SK-N-SH treated with all-trans-retinoic acid at 6 μM for 48 hours (cell line): Measurements from ENCODE around the gene PMPCA.

ENCODE experiments used
- ATAC-seq: fragments of 200-7000 bp; cut with Tn5 transposase; 3 replicates; pipeline ENCODE4 v1.9.1; 2020; ENCODE audit warnings: mild to moderate bottlenecking, moderate library complexity
- ARNTL ChIP-seq: fragments of 450-650 bp; formaldehyde crosslinking; IDR thresholded peaks from 2 replicates; pipeline ENCODE4 v1.5.0; 2020; ENCODE audit warnings: low read depth, mild to moderate bottlenecking, moderate library complexity, borderline replicate concordance
- BACH2 ChIP-seq: fragments of 250-450 bp; sonication (Bioruptor Pico); IDR thresholded peaks from 2 replicates; pipeline ENCODE4 v1.9.0; 2021; ENCODE audit warnings: mild to moderate bottlenecking, borderline replicate concordance
- CREB5 ChIP-seq: fragments of 250-450 bp; sonication (Bioruptor Pico); IDR thresholded peaks from 2 replicates; pipeline ENCODE4 v1.5.1; 2020; ENCODE audit warnings: low read depth, mild to moderate bottlenecking, moderate library complexity
- CSDC2 ChIP-seq: fragments of 250-450 bp; sonication (Bioruptor Pico); IDR thresholded peaks from 2 replicates; pipeline ENCODE4 v1.5.0; 2020; ENCODE audit warnings: mild to moderate bottlenecking, moderate library complexity
- CSRNP3 ChIP-seq: fragments of 250-450 bp; sonication (Bioruptor Pico); IDR thresholded peaks from 2 replicates; pipeline ENCODE4 v1.5.1; 2021; ENCODE audit warnings: mild to moderate bottlenecking, moderate library complexity
- ESRRG ChIP-seq: fragments of 250-450 bp; sonication (Bioruptor Pico); IDR thresholded peaks from 2 replicates; pipeline ENCODE4 v1.6.1; 2021; ENCODE audit warnings: mild to moderate bottlenecking
- GLIS3 ChIP-seq: fragments of 250-450 bp; sonication (Bioruptor Pico); IDR thresholded peaks from 2 replicates; pipeline ENCODE4 v1.5.0; 2020; ENCODE audit warnings: mild to moderate bottlenecking, moderate library complexity
- ISL1 ChIP-seq: fragments of 250-450 bp; sonication (Bioruptor Pico); IDR thresholded peaks from 2 replicates; pipeline ENCODE4 v2.1.2; 2022; ENCODE audit warnings: mild to moderate bottlenecking, moderate library complexity
- OSR1 ChIP-seq: fragments of 250-450 bp; sonication (Bioruptor Pico); IDR thresholded peaks from 2 replicates; pipeline ENCODE4 v1.8.0; 2022; ENCODE audit warnings: moderate library complexity, mild to moderate bottlenecking, inconsistent platforms
- PATZ1 ChIP-seq: fragments of 250-450 bp; sonication (Bioruptor Pico); IDR thresholded peaks from 2 replicates; pipeline ENCODE4 v1.8.0; 2020; ENCODE audit warnings: mild to moderate bottlenecking, moderate library complexity, borderline replicate concordance
- RARB ChIP-seq: fragments of 250-450 bp; sonication (Bioruptor Pico); IDR thresholded peaks from 2 replicates; pipeline ENCODE4 v1.8.0; 2021; ENCODE audit warnings: mild to moderate bottlenecking, moderate library complexity
- SNAI2 ChIP-seq: fragments of 250-450 bp; sonication (Bioruptor Pico); IDR thresholded peaks from 2 replicates; pipeline ENCODE4 v1.5.0; 2020; ENCODE audit warnings: mild to moderate bottlenecking, moderate library complexity
- TCF4 ChIP-seq: fragments of 250-450 bp; sonication (Bioruptor Pico); IDR thresholded peaks from 2 replicates; pipeline ENCODE4 v1.8.0; 2021; ENCODE audit warnings: mild to moderate bottlenecking, moderate library complexity, borderline replicate concordance
- TOX ChIP-seq: fragments of 250-450 bp; sonication (Bioruptor Pico); IDR thresholded peaks from 2 replicates; pipeline ENCODE4 v1.8.0; 2021; ENCODE audit warnings: mild to moderate bottlenecking, moderate library complexity, borderline replicate concordance
- TSHZ2 ChIP-seq: fragments of 250-450 bp; sonication (Bioruptor Pico); IDR thresholded peaks from 2 replicates; pipeline ENCODE4 v1.5.0; 2020; ENCODE audit warnings: mild to moderate bottlenecking, moderate library complexity
- ZFP3 ChIP-seq: fragments of 250-450 bp; sonication (Bioruptor Pico); IDR thresholded peaks from 2 replicates; pipeline ENCODE4 v1.5.0; 2020; ENCODE audit warnings: mild to moderate bottlenecking, moderate library complexity
- ZFP30 ChIP-seq: fragments of 450-650 bp; formaldehyde crosslinking; IDR thresholded peaks from 2 replicates; pipeline ENCODE4 v1.5.0; 2022; ENCODE audit warnings: mild to moderate bottlenecking, moderate library complexity
- ZNF70 ChIP-seq: fragments of 450-650 bp; formaldehyde crosslinking; IDR thresholded peaks from 2 replicates; pipeline ENCODE4 v1.5.0; 2020; ENCODE audit warnings: mild to moderate bottlenecking, moderate library complexity
- ZNF8 ChIP-seq: fragments of 450-650 bp; formaldehyde crosslinking; IDR thresholded peaks from 2 replicates; pipeline ENCODE4 v1.5.0; 2020; ENCODE audit warnings: mild to moderate bottlenecking, moderate library complexity

The PMPCA gene

GRCh38 chr9:136377341-136378169 lies 32.9 kb upstream of the PMPCA start:
- no peak for TF ChIP-seq ZFP30 (CRISPR knock-in tag)
- TF ChIP-seq, all 23 proteins: peak for 0
- no peak for ATAC-seq

GRCh38 chr9:136378170-136379002 lies 32.1 kb upstream of the PMPCA start:
- ATAC-seq = no peak

GRCh38 chr9:136379003-136379287 lies 31.5 kb upstream of the PMPCA start:
- no peak for ATAC-seq

More at GRCh38 chr9:136378170-136379002, 32.1 kb upstream of the PMPCA start:
- TF ChIP-seq GLIS3 (no peak), TSHZ2 (CRISPR knock-in tag) (no peak), PATZ1 (CRISPR knock-in tag) (no peak), CSDC2 (CRISPR knock-in tag) (no peak), ISL1 (no peak), TOX (no peak), ESRRG (CRISPR knock-in tag) (no peak), RARB (CRISPR knock-in tag) (no peak), ZNF8 (no peak)
- TF ChIP-seq, all 23 proteins: peak for 0

More at GRCh38 chr9:136379003-136379287, 31.5 kb upstream of the PMPCA start:
- TF ChIP-seq CSRNP3 (CRISPR knock-in tag) (no peak), ARNTL (CRISPR knock-in tag) (no peak), ZNF8 (no peak), ZFP3 (CRISPR knock-in tag) (no peak), RARB (CRISPR knock-in tag) (no peak), SNAI2 (no peak), ZFP30 (CRISPR knock-in tag) (no peak), ISL1 (no peak), ESRRG (CRISPR knock-in tag) (no peak), OSR1 (no peak), GLIS3 (no peak), PATZ1 (CRISPR knock-in tag) (no peak), BACH2 (CRISPR knock-in tag) (no peak), TCF4 (CRISPR knock-in tag) (no peak), CREB5 (no peak), TOX (no peak), ZNF70 (no peak)
